ENCODE measurements around the gene NRXN3.

The NRXN3 gene

GRCh38 chr14:79256380-79256779 is 1086.2 kb downstream of the NRXN3 start:
- in situ Hi-C loops (cut with MboI; ENCODE audit: low sequenced_read_pairs), result no loop called here

DNA sequence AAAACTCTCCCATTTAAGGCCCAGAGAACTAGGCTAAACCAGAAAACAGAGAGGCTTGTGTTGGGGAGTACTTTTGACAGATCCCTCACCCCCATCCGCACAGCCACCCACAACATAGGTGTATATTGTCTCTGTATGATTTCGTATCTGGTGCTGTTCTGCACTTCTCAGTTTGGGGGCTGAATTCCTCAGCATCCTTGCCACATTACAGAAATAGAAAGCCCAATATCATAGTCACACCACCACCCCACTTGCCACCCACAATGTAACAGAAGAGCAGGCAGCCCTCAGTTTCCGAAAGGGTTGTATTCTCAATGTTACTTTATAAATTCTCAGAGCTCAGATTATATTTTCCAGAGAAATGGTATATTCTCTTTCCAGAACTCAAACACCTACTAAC is 1090.2 kb downstream of the NRXN3 start:
- in situ Hi-C loops (cut with MboI; ENCODE audit: low sequenced_read_pairs), result no loop called here

DNA sequence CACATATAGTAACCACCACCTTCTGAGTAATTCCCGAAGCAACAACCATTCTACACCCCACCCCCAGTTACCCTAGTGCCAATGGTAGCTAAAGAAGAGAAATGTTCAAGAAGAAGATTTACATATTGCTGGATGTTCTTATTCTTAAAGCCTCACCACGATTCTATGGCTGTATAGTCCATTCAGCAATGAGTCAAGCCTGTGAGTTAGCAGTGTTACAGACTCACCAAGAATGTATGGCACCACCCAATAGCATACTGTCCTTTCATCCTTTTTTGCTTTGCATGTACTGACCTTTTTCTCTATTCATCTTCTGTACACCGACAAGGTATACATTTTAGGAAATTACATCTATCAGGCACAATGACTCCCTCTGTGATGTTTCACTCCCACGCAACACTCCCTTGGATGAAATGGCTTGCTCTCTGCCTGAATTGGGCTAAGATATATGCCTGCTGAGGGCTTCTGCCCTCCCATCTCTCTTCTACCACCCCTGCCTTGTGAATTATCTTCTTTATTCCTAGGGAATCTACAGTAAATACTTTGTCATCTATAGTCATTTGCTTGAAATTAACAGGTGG is 1095.3 kb downstream of the NRXN3 start:
- in situ Hi-C loops (cut with MboI; ENCODE audit: low sequenced_read_pairs), result no loop called here

DNA sequence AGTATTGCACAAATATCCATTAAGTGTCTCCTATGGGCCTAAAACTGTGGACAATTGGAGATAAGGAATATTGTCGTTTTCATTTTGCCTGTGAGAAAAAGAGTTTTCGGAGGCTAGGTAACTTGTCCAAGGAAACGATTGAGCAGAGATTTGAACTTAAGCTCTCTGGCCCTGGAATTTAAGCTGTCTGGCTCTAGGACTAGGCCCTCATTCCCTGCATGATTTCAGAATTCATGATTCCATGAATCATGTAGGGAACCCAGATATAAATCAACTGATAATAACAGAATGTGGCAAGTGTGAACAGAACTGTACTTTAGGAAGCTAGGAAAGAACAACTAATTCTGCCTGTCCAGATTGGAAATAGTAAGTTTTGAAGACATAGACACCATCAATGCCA is 1100.2 kb downstream of the NRXN3 start:
- in situ Hi-C loops (cut with MboI; ENCODE audit: low sequenced_read_pairs), result no loop called here

DNA sequence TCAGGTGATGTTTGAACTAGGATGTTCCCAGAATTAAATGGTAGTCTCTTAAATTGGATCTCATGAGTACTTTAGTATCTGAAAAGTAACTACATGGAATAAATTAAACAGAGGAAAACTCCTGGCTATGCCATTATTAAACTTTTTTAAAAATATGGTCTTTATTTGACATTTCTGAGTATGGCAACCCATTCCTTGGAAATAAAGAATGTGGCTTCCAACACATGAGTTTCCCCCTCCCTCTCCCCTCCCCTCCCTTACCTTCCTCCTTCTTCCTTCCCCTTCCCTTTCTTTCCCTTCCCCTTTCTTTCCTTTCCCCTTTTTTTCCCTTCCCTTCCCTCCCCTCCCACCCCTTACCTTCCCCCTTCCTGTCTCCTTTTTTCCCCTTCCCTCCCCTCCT is 1100.9 kb downstream of the NRXN3 start:
- in situ Hi-C loops (cut with MboI; ENCODE audit: low sequenced_read_pairs), result no loop called here

- in situ Hi-C loops (cut with MboI; ENCODE audit: low sequenced_read_pairs), result no loop called here
Measured at GRCh38 chr14:79274641-79275291, 1104.6 kb downstream of the NRXN3 start.

DNA sequence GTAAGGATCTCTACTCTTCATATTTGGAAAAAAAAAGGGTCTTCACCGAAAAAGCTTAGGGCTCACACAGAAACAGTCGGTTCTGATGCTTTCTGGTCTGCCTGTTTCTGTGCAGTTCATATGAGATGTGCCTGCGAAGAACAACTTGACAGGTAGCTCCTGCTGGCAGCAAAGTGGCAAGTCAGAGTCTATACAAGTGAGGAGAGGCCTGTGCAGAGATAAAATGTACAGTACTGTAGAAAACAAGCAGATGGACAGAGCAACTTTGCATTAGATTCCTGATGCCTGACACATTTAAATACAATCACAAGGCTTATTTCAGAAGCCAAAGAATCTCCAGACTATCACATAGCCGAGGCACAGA is 1105.1 kb downstream of the NRXN3 start:
- in situ Hi-C loops (cut with MboI; ENCODE audit: low sequenced_read_pairs), result no loop called here

GRCh38 chr14:79278286-79278797 is 1108.2 kb downstream of the NRXN3 start:
- in situ Hi-C loops (cut with MboI; ENCODE audit: low sequenced_read_pairs), result no loop called here

- in situ Hi-C loops (cut with MboI; ENCODE audit: low sequenced_read_pairs), result no loop called here
Measured at GRCh38 chr14:79278798-79279644, 1108.8 kb downstream of the NRXN3 start.

GRCh38 chr14:79279645-79280597 is 1109.7 kb downstream of the NRXN3 start:
- in situ Hi-C loops (cut with MboI; ENCODE audit: low sequenced_read_pairs), result no loop called here

DNA sequence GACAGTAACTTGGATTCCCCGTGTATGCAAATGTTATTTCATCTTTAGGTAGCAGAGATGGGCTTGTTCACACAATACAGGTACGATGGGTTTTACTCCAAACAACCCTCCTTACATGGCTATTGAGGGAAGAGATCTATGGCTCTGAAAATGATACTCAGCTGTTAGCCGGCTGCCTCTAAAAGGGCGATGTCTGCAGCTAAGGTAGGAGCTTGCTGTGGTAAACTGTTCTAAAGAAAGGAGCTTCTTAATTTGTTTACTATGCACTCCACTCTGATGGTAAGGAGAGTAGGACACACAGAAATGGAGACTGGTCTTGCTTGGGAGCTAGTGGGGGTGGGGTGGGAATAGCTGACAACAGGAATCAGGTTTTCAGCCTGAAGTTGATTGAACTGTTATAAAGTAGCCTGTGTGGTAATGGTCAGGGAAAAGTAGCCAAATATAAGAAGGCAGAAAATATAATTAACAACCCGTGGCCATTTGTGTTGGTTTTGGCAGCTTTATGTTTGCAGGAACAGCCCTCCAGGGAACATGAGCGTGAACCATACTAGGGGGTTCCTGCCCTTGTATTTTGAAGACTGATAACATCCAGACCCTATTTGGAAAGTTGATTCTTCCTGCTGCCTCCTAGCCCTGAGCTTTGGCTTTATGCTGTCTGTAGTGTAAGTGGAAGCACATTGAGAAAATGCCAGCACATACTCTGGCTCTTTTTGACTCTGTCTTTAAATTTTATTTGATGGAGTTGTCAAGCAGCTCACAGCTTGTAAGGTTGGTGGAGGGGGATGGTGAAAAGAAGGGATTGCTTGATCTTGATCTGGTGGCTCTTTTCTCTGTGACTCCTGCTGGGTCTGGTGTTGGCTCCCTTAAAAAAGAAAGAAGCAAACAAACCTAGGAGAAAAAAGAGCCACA is 1111.3 kb downstream of the NRXN3 start:
- in situ Hi-C loops (cut with MboI; ENCODE audit: low sequenced_read_pairs), result no loop called here

GRCh38 chr14:79284621-79285020 is 1114.4 kb downstream of the NRXN3 start:
- in situ Hi-C loops (cut with MboI; ENCODE audit: low sequenced_read_pairs), result no loop called here

- in situ Hi-C loops (cut with MboI; ENCODE audit: low sequenced_read_pairs), result no loop called here
Measured at GRCh38 chr14:79285263-79285662, 1115.1 kb downstream of the NRXN3 start.

DNA sequence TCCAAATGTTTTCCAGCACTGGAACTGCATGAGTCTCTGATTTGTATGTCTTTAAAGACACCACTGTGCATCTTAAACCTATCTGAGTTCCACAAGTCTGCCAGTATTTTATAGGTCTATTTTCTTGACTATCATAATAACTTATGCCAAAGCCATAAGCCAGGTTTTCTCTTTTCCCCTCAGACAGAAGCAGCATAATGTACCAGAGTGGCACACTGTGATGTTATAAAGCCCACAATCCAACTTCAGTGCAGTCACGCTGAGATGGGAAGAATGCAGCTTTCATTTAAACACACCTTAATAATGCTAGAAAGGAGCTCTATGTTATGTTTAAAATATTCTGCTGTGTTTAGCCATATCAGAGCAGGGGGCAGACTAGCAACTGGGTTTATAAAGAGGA is 1117.8 kb downstream of the NRXN3 start:
- in situ Hi-C loops (cut with MboI; ENCODE audit: low sequenced_read_pairs), result no loop called here

- in situ Hi-C loops (cut with MboI; ENCODE audit: low sequenced_read_pairs), result no loop called here
Measured at GRCh38 chr14:79293482-79294177, 1123.5 kb downstream of the NRXN3 start.

GRCh38 chr14:79294499-79294898 is 1124.3 kb downstream of the NRXN3 start:
- in situ Hi-C loops (cut with MboI; ENCODE audit: low sequenced_read_pairs), result no loop called here

GRCh38 chr14:79295385-79295784 is 1125.2 kb downstream of the NRXN3 start:
- in situ Hi-C loops (cut with MboI; ENCODE audit: low sequenced_read_pairs), result no loop called here

DNA sequence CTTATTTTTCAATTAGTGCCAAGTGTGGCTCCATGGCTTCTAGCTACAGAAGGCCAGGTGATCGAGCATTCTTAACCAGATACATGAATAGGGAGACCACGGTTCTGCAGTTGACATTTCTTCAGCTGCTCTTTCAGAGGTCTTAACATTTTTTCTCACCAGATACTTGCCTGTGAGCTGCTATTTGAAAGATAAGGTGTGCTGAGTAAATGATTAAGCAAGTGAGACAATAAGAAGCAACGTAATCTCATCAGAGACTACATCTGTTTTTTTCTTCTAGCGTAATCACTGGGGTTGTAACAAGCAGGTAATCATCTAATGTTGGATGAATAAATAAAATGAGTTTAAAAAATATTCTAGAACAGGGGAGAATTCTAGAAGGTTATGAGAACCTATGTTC is 1128.2 kb downstream of the NRXN3 start:
- in situ Hi-C loops (cut with MboI; ENCODE audit: low sequenced_read_pairs), result no loop called here

- in situ Hi-C loops (cut with MboI; ENCODE audit: low sequenced_read_pairs), result no loop called here
Measured at GRCh38 chr14:79299162-79299561, 1129.0 kb downstream of the NRXN3 start.

Measured in HL-60/S4 (cell line).